ENCODE results near the gene FAM117A.
A peak's percentile ranks its signal among the peaks of the same experiment; 100 is the strongest.
"Not testable (repeated sequence)": the region's sequence is repeated elsewhere in the genome, so short reads cannot be mapped to it uniquely, and the experiment has no call there.

FAM117A gene

GRCh38 chr17:49762151-49762941 is 1.6 kb downstream of the FAM117A start:
- peak; percentile 72 for DNase-seq (ENCODE audit: low spot score)

DNA sequence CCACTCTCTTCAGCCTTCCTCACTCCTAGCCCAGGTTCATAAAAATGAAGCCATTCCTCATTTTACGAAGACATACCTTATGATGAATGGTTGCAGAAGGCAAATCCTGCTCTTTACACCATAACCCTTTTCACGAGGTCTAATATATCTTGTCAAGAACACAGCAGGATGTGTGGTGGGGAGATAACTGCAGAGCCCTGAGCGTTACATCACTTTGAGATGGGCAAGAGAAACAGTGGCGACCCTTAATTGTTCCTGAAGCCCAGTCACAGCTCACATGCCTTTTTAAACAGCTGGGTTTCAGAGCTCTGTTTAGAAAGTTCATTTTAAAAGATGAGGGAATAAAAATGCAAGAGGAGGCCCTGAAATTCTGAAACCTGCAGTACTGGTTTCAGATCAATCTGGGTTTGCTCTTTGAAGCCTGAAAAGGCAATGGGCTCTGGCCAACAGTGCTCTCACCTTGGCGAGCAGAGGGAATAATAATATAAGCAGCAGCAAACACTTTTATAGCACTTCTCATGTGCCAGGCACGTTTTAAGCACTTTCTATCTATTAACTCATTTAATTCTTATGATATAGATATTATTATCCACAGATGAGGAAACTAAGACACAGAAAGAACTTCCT is 2.9 kb downstream of the FAM117A start:
- no peak for DNase-seq (ENCODE audit: low spot score)

GRCh38 chr17:49760296-49760695 is 3.6 kb downstream of the FAM117A start:
- no peak for DNase-seq (ENCODE audit: low spot score)

DNA sequence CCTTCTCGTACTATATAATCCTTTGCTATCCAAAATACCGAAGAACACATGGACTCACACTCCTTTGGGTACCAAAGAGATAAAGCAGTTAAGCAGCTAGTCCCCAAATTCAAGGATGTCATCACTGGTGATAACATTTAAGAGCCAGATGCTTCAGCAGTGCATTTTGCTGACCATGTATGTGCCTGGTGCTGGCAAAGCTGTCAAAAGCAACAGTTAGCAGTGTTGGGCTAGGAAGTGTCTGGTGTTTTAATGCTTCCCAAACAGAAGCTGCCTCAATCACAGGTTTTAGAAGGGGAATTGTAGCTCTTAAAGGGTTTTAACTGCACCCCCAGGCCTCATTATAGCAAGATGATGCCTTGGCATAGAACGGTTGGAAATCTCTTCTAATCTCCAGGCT is 4.7 kb downstream of the FAM117A start:
- DNase-seq (ENCODE audit: low spot score), result no peak

GRCh38 chr17:49758464-49759010 is 5.4 kb downstream of the FAM117A start:
- DNase-seq (ENCODE audit: low spot score), result not testable (repeated sequence)

- DNase-seq (ENCODE audit: low spot score), result no peak
These were observed 6.7 kb downstream of the FAM117A start for GRCh38 chr17:49757151-49757777.

- no peak for DNase-seq (ENCODE audit: low spot score)
These were observed 7.4 kb downstream of the FAM117A start for GRCh38 chr17:49756323-49757150.

DNA sequence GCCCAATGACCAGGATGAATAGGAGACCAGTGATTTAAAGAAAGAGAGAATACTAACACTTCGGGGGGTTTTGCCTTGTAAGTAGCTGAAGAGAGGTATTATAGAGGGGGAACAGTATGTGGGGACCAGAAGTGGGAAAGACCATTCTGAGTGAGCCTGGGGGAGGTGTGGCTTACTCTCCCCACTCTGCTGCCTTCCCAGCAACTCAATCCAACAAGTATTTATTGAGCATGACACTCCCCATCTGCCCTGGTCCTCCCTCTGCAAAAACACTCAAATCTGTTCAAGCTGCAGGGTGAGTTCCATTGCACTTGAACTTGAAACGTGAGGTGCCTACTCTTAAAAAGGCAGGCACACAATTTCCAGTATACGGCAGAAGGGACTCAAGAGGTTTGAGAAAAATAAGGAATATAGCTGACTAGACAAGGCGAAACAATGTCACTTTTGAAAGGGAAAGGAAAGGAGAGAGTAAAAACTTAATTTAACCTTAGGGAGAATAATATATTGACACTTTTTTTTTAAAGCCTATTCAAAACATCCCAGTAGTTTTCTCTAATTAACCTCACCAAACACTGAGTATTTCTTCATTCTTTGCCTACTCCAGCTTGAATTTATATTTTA is 8.2 kb downstream of the FAM117A start:
- no peak for DNase-seq (ENCODE audit: low spot score)

DNA sequence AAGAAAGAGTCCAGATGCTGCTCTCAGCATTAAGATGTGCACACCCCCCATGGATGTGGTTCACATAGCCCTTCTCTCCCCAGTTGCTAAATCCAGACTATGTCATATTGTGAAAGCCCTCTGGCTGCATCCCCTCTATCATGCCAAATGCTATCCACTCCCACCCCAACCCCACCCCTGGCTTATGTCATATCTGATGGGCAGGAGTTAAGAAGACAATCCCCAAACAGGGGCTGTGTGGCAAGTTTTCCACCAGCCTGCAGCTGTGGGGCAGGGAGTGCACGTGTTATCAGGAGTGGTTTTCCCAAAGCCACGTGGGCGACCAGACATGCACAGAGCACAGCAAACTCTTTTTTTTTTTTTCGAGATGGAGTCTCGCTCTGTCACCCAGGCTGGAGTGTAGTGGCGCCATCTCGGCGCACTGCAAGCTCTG is 10.0 kb downstream of the FAM117A start:
- DNase-seq (ENCODE audit: low spot score), result no peak

GRCh38 chr17:49752508-49752907 is 11.4 kb downstream of the FAM117A start:
- DNase-seq (ENCODE audit: low spot score), result no peak

GRCh38 chr17:49749730-49750129 is 14.2 kb downstream of the FAM117A start:
- DNase-seq (ENCODE audit: low spot score), result no peak

GRCh38 chr17:49748791-49749190 is 15.1 kb downstream of the FAM117A start:
- DNase-seq (ENCODE audit: low spot score), result peak; percentile 82

DNA sequence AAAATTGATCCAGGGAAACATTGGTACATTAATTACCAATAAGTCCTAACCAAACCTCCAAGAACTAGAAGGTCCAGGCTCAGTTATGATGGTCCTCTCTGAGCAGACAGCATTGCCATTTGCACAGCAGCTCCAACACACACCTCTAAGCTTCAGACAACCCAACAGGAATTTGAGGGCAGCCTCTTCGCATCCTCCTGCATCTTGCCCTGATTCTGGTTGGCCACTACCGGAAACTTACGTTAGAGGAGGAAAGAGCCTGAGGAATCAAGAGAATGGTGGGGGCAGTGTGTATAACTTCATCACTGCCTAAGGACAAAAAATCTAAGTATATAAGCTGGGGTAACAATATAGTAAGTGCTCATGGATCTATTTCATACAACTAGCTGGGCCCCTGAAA is 15.7 kb downstream of the FAM117A start:
- no peak for DNase-seq (ENCODE audit: low spot score)

DNA sequence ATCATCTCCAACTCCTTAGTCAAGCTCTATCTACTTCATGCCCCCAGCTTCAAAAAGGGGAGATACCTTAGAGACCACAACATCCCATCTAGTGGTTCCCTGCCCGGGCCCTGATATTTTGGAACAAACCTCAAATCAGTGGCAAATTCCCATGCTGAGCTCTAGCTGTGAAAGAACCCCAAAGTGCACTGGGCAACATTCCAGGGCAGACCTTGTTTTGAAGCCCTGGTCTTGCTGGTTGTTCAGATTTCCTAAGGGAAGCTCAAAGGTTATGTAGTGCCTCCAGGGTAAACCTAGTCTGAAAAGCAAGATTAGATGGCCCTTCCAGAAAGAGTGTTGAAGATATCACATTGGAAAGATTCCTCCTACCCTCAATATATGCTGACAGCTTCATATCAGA is 16.3 kb downstream of the FAM117A start:
- no peak for DNase-seq (ENCODE audit: low spot score)

DNA sequence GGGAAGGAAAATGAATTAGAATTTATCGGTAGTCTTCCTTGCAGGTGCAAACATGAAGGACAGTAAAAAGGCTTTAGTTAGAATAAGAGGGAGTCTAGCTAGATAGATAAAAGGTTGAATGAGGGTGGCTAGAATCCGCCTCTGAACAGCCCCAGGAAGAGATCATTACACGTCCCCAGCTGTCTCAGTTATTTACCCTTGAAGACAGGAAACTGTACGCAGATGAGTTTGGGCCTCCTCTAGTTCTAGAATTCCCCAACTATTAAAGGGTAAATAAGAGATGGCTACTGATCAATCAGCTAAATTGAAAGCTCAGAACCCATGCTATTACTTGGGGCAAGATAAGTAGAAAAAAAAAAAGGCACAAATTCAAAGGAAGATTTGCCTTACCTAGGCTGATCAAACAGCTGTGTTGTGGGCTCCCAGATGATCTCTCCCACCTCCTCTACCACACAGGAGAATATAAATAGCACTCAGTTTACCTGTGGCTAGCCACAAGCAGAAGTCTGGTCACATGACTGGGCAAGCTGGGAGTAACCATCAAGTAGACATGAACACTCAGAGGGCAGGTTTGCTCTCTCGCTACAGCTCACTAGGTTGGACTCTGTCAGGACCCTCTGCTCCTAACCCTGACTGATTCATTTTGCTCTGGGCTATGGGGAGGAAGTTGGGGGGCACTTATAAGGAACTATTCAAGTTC is 17.0 kb downstream of the FAM117A start:
- no peak for DNase-seq (ENCODE audit: low spot score)

GRCh38 chr17:49745175-49746139 is 18.5 kb downstream of the FAM117A start:
- DNase-seq (ENCODE audit: low spot score), result no peak

- DNase-seq (ENCODE audit: low spot score), result no peak
These were observed 21.7 kb downstream of the FAM117A start for GRCh38 chr17:49742166-49742638.

DNA sequence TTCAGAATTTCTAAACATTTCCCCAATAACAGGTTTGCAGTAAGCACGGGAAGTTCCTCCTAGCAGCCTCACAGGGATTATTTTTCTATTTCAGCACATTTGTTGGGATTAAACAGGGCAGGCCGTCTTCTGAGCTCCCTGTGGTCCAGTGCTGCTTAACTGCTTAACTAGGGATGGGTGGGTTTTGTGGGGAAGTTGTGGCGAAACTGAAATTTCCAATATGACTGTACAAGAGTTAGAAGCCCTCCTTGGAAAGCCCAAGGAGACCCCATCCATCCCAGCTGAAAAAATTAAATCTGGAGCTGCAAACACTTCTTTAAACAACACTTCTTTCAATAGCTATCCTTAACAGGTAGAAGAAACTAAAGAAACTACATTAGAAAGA is 22.2 kb downstream of the FAM117A start:
- DNase-seq (ENCODE audit: low spot score), result no peak

GRCh38 chr17:49741009-49741691 is 22.8 kb downstream of the FAM117A start:
- no peak for DNase-seq (ENCODE audit: low spot score)
